Measurements from ENCODE around the gene ROCK2. TPM values are rescaled to one million over a fixed set of nuclear protein-coding genes. Genes with fewer than 3 reads are reported as not detected.
"Not testable (repeated sequence)": the region's sequence is repeated elsewhere in the genome, so short reads cannot be mapped to it uniquely, and the experiment has no call there.

Gene ROCK2
- polyA plus RNA-seq, 1 experiment: 6.0 TPM

DNA sequence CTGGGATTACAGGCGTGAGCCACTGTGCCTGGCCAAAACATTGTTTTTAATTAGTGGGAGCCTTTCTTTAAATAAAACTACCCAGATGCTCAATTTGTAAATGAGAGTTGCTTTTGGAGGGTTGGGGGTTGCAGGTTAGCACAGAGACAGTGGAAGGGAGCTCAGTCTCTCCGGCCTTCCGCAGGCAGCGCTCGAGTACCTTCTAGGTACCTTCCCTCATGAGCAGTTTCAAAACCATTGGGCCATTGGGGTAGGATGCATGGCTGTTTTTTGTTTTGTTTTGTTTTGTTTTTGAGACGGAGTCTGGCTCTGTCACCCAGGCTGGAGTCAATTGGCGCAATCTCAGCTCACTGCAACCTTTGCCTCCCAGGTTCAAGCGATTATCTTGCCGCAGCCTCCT is 170.2 kb downstream of the ROCK2 start:
- Histone ChIP-seq H3K4me3 (ENCODE audit: low read depth, low read length) (no peak overlapping the region), H3K36me3 (ENCODE audit: control insufficient read depth, insufficient read depth, low read length) (peaks cover 1% of the 10 kb centered on the region; the same call in 1 of the 2 replicates), H3K27me3 (ENCODE audit: control insufficient read depth, insufficient read depth, low read length) (no peaks in the 10 kb centered on the region)
- CTCF ChIA-PET: no interaction called here
- POLR2A ChIA-PET: no interaction called here
- TF ChIP-seq, protein P1, sequence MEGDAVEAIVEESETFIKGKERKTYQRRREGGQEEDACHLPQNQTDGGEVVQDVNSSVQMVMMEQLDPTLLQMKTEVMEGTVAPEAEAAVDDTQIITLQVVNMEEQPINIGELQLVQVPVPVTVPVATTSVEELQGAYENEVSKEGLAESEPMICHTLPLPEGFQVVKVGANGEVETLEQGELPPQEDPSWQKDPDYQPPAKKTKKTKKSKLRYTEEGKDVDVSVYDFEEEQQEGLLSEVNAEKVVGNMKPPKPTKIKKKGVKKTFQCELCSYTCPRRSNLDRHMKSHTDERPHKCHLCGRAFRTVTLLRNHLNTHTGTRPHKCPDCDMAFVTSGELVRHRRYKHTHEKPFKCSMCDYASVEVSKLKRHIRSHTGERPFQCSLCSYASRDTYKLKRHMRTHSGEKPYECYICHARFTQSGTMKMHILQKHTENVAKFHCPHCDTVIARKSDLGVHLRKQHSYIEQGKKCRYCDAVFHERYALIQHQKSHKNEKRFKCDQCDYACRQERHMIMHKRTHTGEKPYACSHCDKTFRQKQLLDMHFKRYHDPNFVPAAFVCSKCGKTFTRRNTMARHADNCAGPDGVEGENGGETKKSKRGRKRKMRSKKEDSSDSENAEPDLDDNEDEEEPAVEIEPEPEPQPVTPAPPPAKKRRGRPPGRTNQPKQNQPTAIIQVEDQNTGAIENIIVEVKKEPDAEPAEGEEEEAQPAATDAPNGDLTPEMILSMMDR (IDR thresholded peaks at IDR 0.05; ENCODE audit: insufficient read depth, low read depth, low read length): no peak
- DNase-seq (ENCODE audit: low read depth): no peak

DNA sequence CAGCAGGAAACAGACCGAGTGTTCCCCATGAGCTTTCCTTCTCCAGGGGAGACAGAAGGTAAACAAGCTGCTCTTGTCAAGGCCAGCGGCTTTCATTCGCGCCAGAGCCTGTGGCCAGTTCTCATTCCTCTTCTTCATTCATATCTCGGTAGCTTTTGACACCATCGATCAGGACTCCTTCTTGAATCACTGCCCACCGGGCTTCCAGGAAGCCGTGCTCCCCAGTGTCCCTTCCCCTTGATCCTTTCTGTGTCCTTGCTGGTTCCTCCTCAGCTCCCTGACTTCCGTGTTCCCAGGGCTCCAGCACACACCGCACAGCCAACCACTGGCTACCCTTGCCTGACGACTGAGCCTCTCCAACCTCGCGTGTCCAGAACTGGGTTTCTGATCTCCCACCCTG is 175.1 kb downstream of the ROCK2 start:
- ChIA-PET POLR2A (no interaction called here), CTCF (no interaction called here)
- no peak overlapping the region for H3K4me3 ChIP-seq (ENCODE audit: low read depth, low read length)
- H3K36me3 ChIP-seq (ENCODE audit: control insufficient read depth, insufficient read depth, low read length): no peaks in the 10 kb centered on the region
- TF ChIP-seq, protein P1 (IDR thresholded peaks at IDR 0.05; ENCODE audit: insufficient read depth, low read depth, low read length): no peak
- H3K27me3 ChIP-seq (ENCODE audit: control insufficient read depth, insufficient read depth, low read length): no peaks in the 10 kb centered on the region
- DNase-seq (ENCODE audit: low read depth): no peak

DNA sequence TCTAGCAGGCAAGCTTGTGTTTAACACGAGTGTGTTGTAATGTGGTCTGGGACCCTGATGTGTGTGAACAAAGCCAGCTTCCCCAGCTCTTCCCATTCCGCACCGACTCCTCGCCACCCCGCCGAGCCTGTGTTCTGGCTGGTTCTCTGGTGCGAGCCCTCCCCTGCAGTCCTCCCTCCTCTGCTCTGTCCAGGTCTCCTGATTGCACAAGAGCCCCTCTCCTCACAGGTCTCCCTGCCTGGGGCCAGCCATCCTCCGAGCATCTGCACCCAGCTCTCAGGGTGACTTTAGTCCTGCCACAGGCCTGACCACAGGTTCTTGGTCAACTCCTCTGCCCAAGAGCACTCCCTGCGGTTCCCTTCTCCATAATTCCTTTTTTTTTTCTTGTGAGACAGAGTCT is 175.9 kb downstream of the ROCK2 start:
- no peak overlapping the region for H3K4me3 ChIP-seq (ENCODE audit: low read depth, low read length)
- DNase-seq (ENCODE audit: low read depth): no peak
- POLR2A ChIA-PET: no interaction called here
- no peaks in the 10 kb centered on the region for H3K36me3 ChIP-seq (ENCODE audit: control insufficient read depth, insufficient read depth, low read length)
- no peaks in the 10 kb centered on the region for H3K27me3 ChIP-seq (ENCODE audit: control insufficient read depth, insufficient read depth, low read length)
- TF ChIP-seq, protein P1 (IDR thresholded peaks at IDR 0.05; ENCODE audit: insufficient read depth, low read depth, low read length): no peak
- CTCF ChIA-PET: interaction anchor here (0.5 to 0.6 kb wide), 2 partner anchors 9 to 1559 kb away, joined by 3 read pairs; no protein-coding TSS in a partner anchor

DNA sequence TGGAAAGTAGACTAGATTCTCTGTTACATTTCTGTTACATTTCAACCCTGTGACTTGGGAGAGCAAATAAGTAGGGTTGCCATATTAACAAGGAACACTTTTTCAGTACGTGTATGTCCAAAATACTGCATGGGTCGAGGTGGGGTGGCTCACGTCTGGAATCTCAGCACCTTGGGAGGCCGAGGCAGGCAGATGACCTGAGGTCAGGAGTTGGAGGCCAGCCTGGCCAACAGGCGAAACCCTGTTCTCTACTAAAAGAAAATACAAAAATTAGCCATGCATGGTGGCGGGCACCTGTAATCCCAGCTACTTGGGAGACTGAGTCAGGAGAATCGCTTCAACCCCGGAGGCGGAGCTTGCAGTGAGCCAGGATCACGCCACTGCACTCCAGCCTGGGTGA is 178.0 kb downstream of the ROCK2 start:
- no peak overlapping the region for H3K4me3 ChIP-seq (ENCODE audit: low read depth, low read length)
- DNase-seq (ENCODE audit: low read depth): no peak
- H3K36me3 ChIP-seq (ENCODE audit: control insufficient read depth, insufficient read depth, low read length): no peaks in the 10 kb centered on the region
- ChIA-PET CTCF (no interaction called here), POLR2A (no interaction called here)
- H3K27me3 ChIP-seq (ENCODE audit: control insufficient read depth, insufficient read depth, low read length): no peaks in the 10 kb centered on the region
- TF ChIP-seq, protein P1 (IDR thresholded peaks at IDR 0.05; ENCODE audit: insufficient read depth, low read depth, low read length): no peak

DNA sequence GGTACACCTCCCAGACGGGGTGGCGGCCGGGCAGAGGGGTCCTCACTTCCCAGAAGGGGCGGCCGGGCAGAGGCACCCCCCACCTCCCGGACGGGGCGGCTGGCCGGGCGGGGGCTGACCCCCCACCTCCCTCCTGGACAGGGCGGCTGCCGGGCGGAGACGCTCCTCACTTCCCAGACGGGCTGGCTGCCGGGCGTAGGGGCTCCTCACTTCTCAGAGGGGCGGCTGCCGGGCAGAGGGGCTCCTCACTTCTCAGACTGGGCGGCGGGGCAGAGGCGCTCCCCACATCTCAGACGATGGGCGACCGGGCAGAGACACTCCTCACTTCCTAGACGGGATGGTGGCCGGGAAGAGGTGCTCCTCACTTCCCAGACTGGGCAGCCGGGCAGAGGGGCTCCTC is 179.4 kb downstream of the ROCK2 start:
- H3K27me3 ChIP-seq (ENCODE audit: control insufficient read depth, insufficient read depth, low read length); H3K4me3 ChIP-seq (ENCODE audit: low read depth, low read length); CTCF ChIA-PET; DNase-seq (ENCODE audit: low read depth); POLR2A ChIA-PET; H3K36me3 ChIP-seq (ENCODE audit: control insufficient read depth, insufficient read depth, low read length): not testable (repeated sequence)
